Amniotic stem cell (primary cell): ENCODE measurements around the gene TNNI3K.

Experiments used
- DNase-seq: peaks from one replicate; lab custom pipeline; 2025; lab: John Stamatoyannopoulos, UW

Gene TNNI3K

GRCh38 chr1:74571891-74572290, 336.7 kb downstream of the TNNI3K start:
- no peak for DNase-seq

- DNase-seq = no peak
These were observed 342.9 kb downstream of the TNNI3K start for GRCh38 chr1:74578101-74578500.

- DNase-seq = no peak
These were observed 344.2 kb downstream of the TNNI3K start for GRCh38 chr1:74579425-74579824.

- DNase-seq = no peak
These were observed 348.2 kb downstream of the TNNI3K start for GRCh38 chr1:74583397-74583796.

GRCh38 chr1:74584185-74584584, 349.0 kb downstream of the TNNI3K start:
- no peak for DNase-seq

- no peak for DNase-seq
These were observed 351.2 kb downstream of the TNNI3K start for GRCh38 chr1:74586253-74586897.

- DNase-seq = no peak
These were observed 352.7 kb downstream of the TNNI3K start for GRCh38 chr1:74587888-74588287.

GRCh38 chr1:74590288-74590687, 355.1 kb downstream of the TNNI3K start:
- DNase-seq = no peak

- DNase-seq = no peak
These were observed 356.8 kb downstream of the TNNI3K start for GRCh38 chr1:74591949-74592348.

- DNase-seq = no peak
These were observed 357.6 kb downstream of the TNNI3K start for GRCh38 chr1:74592580-74593355.
